NCI-H1092 treated with DMSO at 0.1 percent for 48 hours (cell line): Measurements from ENCODE around the gene LMO7.
A peak's percentile ranks its signal among the peaks of the same experiment; 100 is the strongest.
"Not testable (repeated sequence)": the region's sequence is repeated elsewhere in the genome, so short reads cannot be mapped to it uniquely, and the experiment has no call there.

ENCODE experiments used
- DNase-seq: peaks from one replicate; lab custom pipeline; 2025; lab: John Stamatoyannopoulos, UW

LMO7 gene

GRCh38 chr13:75647126-75647784 lies 11.1 kb downstream of the LMO7 start:
- no peak for DNase-seq

GRCh38 chr13:75648446-75648845 lies 12.3 kb downstream of the LMO7 start:
- DNase-seq: no peak

GRCh38 chr13:75651013-75651412 lies 14.9 kb downstream of the LMO7 start:
- DNase-seq: no peak

- no peak for DNase-seq
Measured at GRCh38 chr13:75652726-75653125, 16.6 kb downstream of the LMO7 start.

GRCh38 chr13:75656425-75656989 lies 20.4 kb downstream of the LMO7 start:
- DNase-seq: no peak

GRCh38 chr13:75657111-75657510 lies 21.0 kb downstream of the LMO7 start:
- DNase-seq: no peak

- DNase-seq: no peak
Measured at GRCh38 chr13:75660694-75661093, 24.6 kb downstream of the LMO7 start.

GRCh38 chr13:75661443-75661842 lies 25.3 kb downstream of the LMO7 start:
- DNase-seq: no peak

- DNase-seq: no peak
Measured at GRCh38 chr13:75666646-75667351, 30.7 kb downstream of the LMO7 start.

GRCh38 chr13:75669706-75670105 lies 33.6 kb downstream of the LMO7 start:
- no peak for DNase-seq

- DNase-seq: no peak
Measured at GRCh38 chr13:75670496-75670895, 34.4 kb downstream of the LMO7 start.

GRCh38 chr13:75675421-75675820 lies 39.3 kb downstream of the LMO7 start:
- no peak for DNase-seq

- no peak for DNase-seq
Measured at GRCh38 chr13:75679459-75679858, 43.3 kb downstream of the LMO7 start.

GRCh38 chr13:75680251-75680650 lies 44.1 kb downstream of the LMO7 start:
- DNase-seq: not testable (repeated sequence)

GRCh38 chr13:75682326-75682725 lies 46.2 kb downstream of the LMO7 start:
- DNase-seq: no peak

- peak; percentile 62 for DNase-seq
Measured at GRCh38 chr13:75685239-75685697, 49.1 kb downstream of the LMO7 start.

GRCh38 chr13:75687150-75687763 lies 51.1 kb downstream of the LMO7 start:
- no peak for DNase-seq

- no peak for DNase-seq
Measured at GRCh38 chr13:75689686-75690085, 53.6 kb downstream of the LMO7 start.

- DNase-seq: no peak
Measured at GRCh38 chr13:75690607-75691006, 54.5 kb downstream of the LMO7 start.

- DNase-seq: no peak
Measured at GRCh38 chr13:75691183-75691582, 55.1 kb downstream of the LMO7 start.

- DNase-seq: no peak
Measured at GRCh38 chr13:75693227-75693626, 57.1 kb downstream of the LMO7 start.

- DNase-seq: no peak
Measured at GRCh38 chr13:75694722-75695121, 58.6 kb downstream of the LMO7 start.

GRCh38 chr13:75695908-75696307 lies 59.8 kb downstream of the LMO7 start:
- DNase-seq: peak; percentile 74
